A549 (cell line): Measurements from ENCODE around the gene MAD1L1.

Source experiments
- CEBPB ChIP-seq, 2 experiments: fragments of >200 bp in 1 of 2; sonication (Bioruptor Twin) in 1 of 2; formaldehyde crosslinking in 1 of 2; IDR thresholded peaks; 2 replicates each; pipeline ENCODE4 v1.6.1; 2012 to 2016
- ELK1 ChIP-seq: fragments of 150-350 bp; IDR thresholded peaks from 2 replicates; pipeline ENCODE4 v1.6.1; 2014; ENCODE audit warnings: low read depth, mild to moderate bottlenecking, low read length
- ESRRA ChIP-seq: fragments of 150-350 bp; IDR thresholded peaks from 2 replicates; pipeline ENCODE4 v1.6.1; 2014; ENCODE audit warnings: mild to moderate bottlenecking, low read length, borderline replicate concordance
- FOSL2 ChIP-seq, 2 experiments: fragments of 450-650 bp in 1 of 2; fragments of >200 bp in 1 of 2; sonication (Bioruptor Twin) in 1 of 2; formaldehyde crosslinking; IDR thresholded peaks; 2 replicates each; pipeline versions ENCODE4 v1.5.0 to v1.6.1; 2016 to 2020; ENCODE audit warnings: mild to moderate bottlenecking in 1 of 2, moderate library complexity in 1 of 2
- MAX ChIP-seq: IDR thresholded peaks from 2 replicates; pipeline ENCODE4 v1.6.1; 2012
- NR3C1 ChIP-seq: fragments of >200 bp; sonication (Bioruptor Twin); formaldehyde crosslinking; IDR thresholded peaks from 3 replicates; pipeline ENCODE4 v1.6.1; 2017
- POLR2A ChIP-seq: IDR thresholded peaks from 2 replicates; pipeline ENCODE4 v1.6.1; 2012; ENCODE audit warnings: mild to moderate bottlenecking, low read length
- RAD21 ChIP-seq, 2 experiments: fragments of >200 bp in 1 of 2; sonication (Bioruptor Twin) in 1 of 2; formaldehyde crosslinking in 1 of 2; IDR thresholded peaks in 1 of 2; conservative IDR thresholded peaks in 1 of 2; 2 replicates in 1 of 2; 3 replicates in 1 of 2; pipeline ENCODE4 v1.6.1; 2012 to 2018; ENCODE audit warnings: inconsistent platforms in 1 of 2
- REST ChIP-seq: fragments of 200-600 bp; sonication (generic); IDR thresholded peaks from 2 replicates; pipeline ENCODE4 v1.6.1; 2016; ENCODE audit warnings: antibody characterized with exemption, mild to moderate bottlenecking, moderate library complexity
- RNF2 ChIP-seq: fragments of 200-600 bp; sonication (generic); IDR thresholded peaks from 2 replicates; pipeline ENCODE4 v1.6.1; 2016; ENCODE audit warnings: low read depth, mild to moderate bottlenecking, antibody characterized with exemption, moderate library complexity, borderline replicate concordance
- ZFP36 ChIP-seq: fragments of 450-650 bp; IDR thresholded peaks from 2 replicates; pipeline ENCODE4 v1.6.1; 2014; ENCODE audit warnings: borderline replicate concordance; ENCODE audit not compliant: partially characterized antibody
- TF ChIP-seq, protein P1 (sequence below): fragments of >200 bp; sonication (Bioruptor Twin); formaldehyde crosslinking; IDR thresholded peaks from 3 replicates; pipeline ENCODE4 v1.5.1; 2016
- TF ChIP-seq, protein P2 (sequence below): fragments of >200 bp; sonication (Bioruptor Twin); formaldehyde crosslinking; IDR thresholded peaks from 3 replicates; pipeline ENCODE4 v1.6.1; 2016

DNA sequence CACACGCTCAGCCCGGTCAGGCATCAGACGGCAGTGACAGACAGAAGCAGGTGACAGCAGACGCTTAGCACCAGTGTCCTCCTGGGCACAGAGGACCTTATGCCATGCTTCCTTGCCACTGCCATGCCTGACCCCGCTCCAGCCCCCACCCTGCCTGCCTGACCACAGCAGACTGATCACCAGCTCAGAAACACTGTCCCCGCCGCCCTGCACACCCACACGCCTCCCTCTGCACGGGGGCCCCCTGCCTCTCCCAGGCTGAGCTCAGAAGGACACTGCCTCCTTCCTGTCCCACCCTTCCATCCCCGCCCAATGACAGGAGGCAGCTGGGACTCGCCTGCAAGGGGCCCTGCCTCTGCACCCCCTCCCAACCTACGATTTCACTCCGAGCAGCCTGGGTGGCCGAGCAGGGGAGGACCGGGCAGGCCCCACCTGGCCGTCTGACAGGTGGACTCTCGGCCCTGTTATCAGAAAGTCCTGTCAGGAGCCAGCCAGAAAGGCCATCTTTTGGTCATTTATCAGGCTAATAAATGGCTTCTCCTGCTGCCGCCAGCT lies 379.2 kb downstream of the MAD1L1 start:
- TF ChIP-seq, protein P1, sequence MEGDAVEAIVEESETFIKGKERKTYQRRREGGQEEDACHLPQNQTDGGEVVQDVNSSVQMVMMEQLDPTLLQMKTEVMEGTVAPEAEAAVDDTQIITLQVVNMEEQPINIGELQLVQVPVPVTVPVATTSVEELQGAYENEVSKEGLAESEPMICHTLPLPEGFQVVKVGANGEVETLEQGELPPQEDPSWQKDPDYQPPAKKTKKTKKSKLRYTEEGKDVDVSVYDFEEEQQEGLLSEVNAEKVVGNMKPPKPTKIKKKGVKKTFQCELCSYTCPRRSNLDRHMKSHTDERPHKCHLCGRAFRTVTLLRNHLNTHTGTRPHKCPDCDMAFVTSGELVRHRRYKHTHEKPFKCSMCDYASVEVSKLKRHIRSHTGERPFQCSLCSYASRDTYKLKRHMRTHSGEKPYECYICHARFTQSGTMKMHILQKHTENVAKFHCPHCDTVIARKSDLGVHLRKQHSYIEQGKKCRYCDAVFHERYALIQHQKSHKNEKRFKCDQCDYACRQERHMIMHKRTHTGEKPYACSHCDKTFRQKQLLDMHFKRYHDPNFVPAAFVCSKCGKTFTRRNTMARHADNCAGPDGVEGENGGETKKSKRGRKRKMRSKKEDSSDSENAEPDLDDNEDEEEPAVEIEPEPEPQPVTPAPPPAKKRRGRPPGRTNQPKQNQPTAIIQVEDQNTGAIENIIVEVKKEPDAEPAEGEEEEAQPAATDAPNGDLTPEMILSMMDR: no peak
- TF ChIP-seq ELK1 (no peak), POLR2A (no peak), RNF2 (no peak), ZFP36 (no peak), RAD21 (conservative IDR thresholded peaks at IDR 0.05 in 1 of 2, IDR thresholded peaks at IDR 0.05 in 1 of 2) (no peak), FOSL2 (IDR thresholded peaks at IDR 0.05) (no peak), FOSL2 (CRISPR knock-in tag; IDR thresholded peaks at IDR 0.05) (no peak), CEBPB (IDR thresholded peaks at IDR 0.05) (no peak), ESRRA (no peak), REST (no peak), NR3C1 (no peak), MAX (no peak)
- TF ChIP-seq, protein P2, sequence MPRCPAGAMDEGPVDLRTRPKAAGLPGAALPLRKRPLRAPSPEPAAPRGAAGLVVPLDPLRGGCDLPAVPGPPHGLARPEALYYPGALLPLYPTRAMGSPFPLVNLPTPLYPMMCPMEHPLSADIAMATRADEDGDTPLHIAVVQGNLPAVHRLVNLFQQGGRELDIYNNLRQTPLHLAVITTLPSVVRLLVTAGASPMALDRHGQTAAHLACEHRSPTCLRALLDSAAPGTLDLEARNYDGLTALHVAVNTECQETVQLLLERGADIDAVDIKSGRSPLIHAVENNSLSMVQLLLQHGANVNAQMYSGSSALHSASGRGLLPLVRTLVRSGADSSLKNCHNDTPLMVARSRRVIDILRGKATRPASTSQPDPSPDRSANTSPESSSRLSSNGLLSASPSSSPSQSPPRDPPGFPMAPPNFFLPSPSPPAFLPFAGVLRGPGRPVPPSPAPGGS: no peak
